Neuron (in vitro differentiated cells): ENCODE data around the gene EBLN2.

Source experiments
- H2AFZ ChIP-seq: one replicate; pipeline ENCODE4 v1.6.1; 2013; ENCODE audit warnings: low read depth, mild to moderate bottlenecking, inconsistent platforms, low read length, moderate library complexity
- H3K27me3 ChIP-seq: one replicate; pipeline ENCODE4 v1.6.1; 2013; ENCODE audit warnings: low read length; ENCODE audit not compliant: insufficient read depth
- H3K36me3 ChIP-seq: one replicate; pipeline ENCODE4 v1.6.1; 2013; ENCODE audit warnings: low read length; ENCODE audit not compliant: insufficient read depth
- H3K4me1 ChIP-seq: one replicate; pipeline ENCODE4 v1.6.1; 2013; ENCODE audit warnings: low read length; ENCODE audit not compliant: insufficient read depth
- H3K4me3 ChIP-seq: 2 replicates; pipeline ENCODE4 v1.5.1; 2013; ENCODE audit warnings: mild to moderate bottlenecking, low read length, moderate library complexity
- H3K9me3 ChIP-seq: one replicate; pipeline ENCODE4 v1.6.1; 2013; ENCODE audit warnings: low read length

Gene EBLN2

GRCh38 chr3:73070675-73071575 is 9.5 kb downstream of the EBLN2 start:
- Histone ChIP-seq H2AFZ (no peak overlapping the region), H3K36me3 (peaks cover 13% of the 10 kb centered on the region), H3K27me3 (no peaks in the 10 kb centered on the region), H3K4me3 (no peak overlapping the region), H3K4me1 (no peaks in the 10 kb centered on the region), H3K9me3 (no peaks in the 10 kb centered on the region)

- Histone ChIP-seq H2AFZ (no peak overlapping the region), H3K4me1 (no peaks in the 10 kb centered on the region), H3K9me3 (no peaks in the 10 kb centered on the region), H3K27me3 (no peaks in the 10 kb centered on the region), H3K36me3 (peaks cover 7% of the 10 kb centered on the region), H3K4me3 (no peak overlapping the region)
These were observed 10.5 kb downstream of the EBLN2 start for GRCh38 chr3:73071952-73072351.

- no peaks in the 10 kb centered on the region for H3K27me3 ChIP-seq
- H3K9me3 ChIP-seq = no peaks in the 10 kb centered on the region
- no peak overlapping the region for H2AFZ ChIP-seq
These were observed 11.2 kb downstream of the EBLN2 start for GRCh38 chr3:73072634-73073033.

GRCh38 chr3:73073091-73073707 is 11.7 kb downstream of the EBLN2 start:
- no peaks in the 10 kb centered on the region for H3K9me3 ChIP-seq
- H3K4me3 ChIP-seq = no peak overlapping the region
- no peaks in the 10 kb centered on the region for H3K27me3 ChIP-seq
- H3K4me1 ChIP-seq = no peaks in the 10 kb centered on the region
- no peak overlapping the region for H2AFZ ChIP-seq
- peaks cover 4% of the 10 kb centered on the region for H3K36me3 ChIP-seq

More at GRCh38 chr3:73072634-73073033, 11.2 kb downstream of the EBLN2 start:
- H3K4me3 ChIP-seq = no peak overlapping the region
- H3K4me1 ChIP-seq = no peaks in the 10 kb centered on the region
- peaks cover 4% of the 10 kb centered on the region for H3K36me3 ChIP-seq

- H3K4me3 ChIP-seq = no peak overlapping the region
- no peaks in the 10 kb centered on the region for H3K36me3 ChIP-seq
- H3K27me3 ChIP-seq = no peaks in the 10 kb centered on the region
- no peak overlapping the region for H2AFZ ChIP-seq
- H3K9me3 ChIP-seq = no peaks in the 10 kb centered on the region
- H3K4me1 ChIP-seq = no peaks in the 10 kb centered on the region
These were observed 13.3 kb downstream of the EBLN2 start for GRCh38 chr3:73074781-73075180.

- no peaks in the 10 kb centered on the region for H3K4me1 ChIP-seq
- no peak overlapping the region for H2AFZ ChIP-seq
- H3K4me3 ChIP-seq = no peak overlapping the region
- peaks cover 5% of the 10 kb centered on the region for H3K27me3 ChIP-seq
- H3K9me3 ChIP-seq = no peaks in the 10 kb centered on the region
- H3K36me3 ChIP-seq = no peaks in the 10 kb centered on the region
These were observed 18.9 kb downstream of the EBLN2 start for GRCh38 chr3:73080216-73080966.

- no peaks in the 10 kb centered on the region for H3K9me3 ChIP-seq
- no peaks in the 10 kb centered on the region for H3K4me1 ChIP-seq
- H3K4me3 ChIP-seq = no peak overlapping the region
- no peak overlapping the region for H2AFZ ChIP-seq
- H3K27me3 ChIP-seq = peaks cover 5% of the 10 kb centered on the region
- H3K36me3 ChIP-seq = no peaks in the 10 kb centered on the region
These were observed 19.7 kb downstream of the EBLN2 start for GRCh38 chr3:73081140-73081539.

- Histone ChIP-seq H3K9me3 (no peaks in the 10 kb centered on the region), H3K4me1 (no peaks in the 10 kb centered on the region), H3K4me3 (no peak overlapping the region), H2AFZ (no peak overlapping the region), H3K27me3 (peaks cover 5% of the 10 kb centered on the region), H3K36me3 (no peaks in the 10 kb centered on the region)
These were observed 22.7 kb downstream of the EBLN2 start for GRCh38 chr3:73084170-73084569.

GRCh38 chr3:73086071-73086494 is 24.6 kb downstream of the EBLN2 start:
- Histone ChIP-seq H2AFZ (no peak overlapping the region), H3K9me3 (no peaks in the 10 kb centered on the region), H3K4me1 (no peaks in the 10 kb centered on the region), H3K27me3 (peaks cover 7% of the 10 kb centered on the region), H3K4me3 (no peak overlapping the region), H3K36me3 (no peaks in the 10 kb centered on the region)

- no peak overlapping the region for H3K4me3 ChIP-seq
- H3K27me3 ChIP-seq = peaks cover 5% of the 10 kb centered on the region
- H3K4me1 ChIP-seq = no peaks in the 10 kb centered on the region
- H3K9me3 ChIP-seq = no peaks in the 10 kb centered on the region
- H2AFZ ChIP-seq = no peak overlapping the region
- no peaks in the 10 kb centered on the region for H3K36me3 ChIP-seq
These were observed 32.7 kb downstream of the EBLN2 start for GRCh38 chr3:73094129-73094528.

- Histone ChIP-seq H3K4me3 (no peak overlapping the region), H2AFZ (no peak overlapping the region), H3K36me3 (no peaks in the 10 kb centered on the region)
These were observed 33.5 kb downstream of the EBLN2 start for GRCh38 chr3:73094951-73095350.

GRCh38 chr3:73096169-73096568 is 34.7 kb downstream of the EBLN2 start:
- no peak overlapping the region for H2AFZ ChIP-seq
- no peak overlapping the region for H3K4me3 ChIP-seq
- no peaks in the 10 kb centered on the region for H3K36me3 ChIP-seq
- no peaks in the 10 kb centered on the region for H3K9me3 ChIP-seq
- peaks cover 3% of the 10 kb centered on the region for H3K27me3 ChIP-seq
- no peaks in the 10 kb centered on the region for H3K4me1 ChIP-seq

More at GRCh38 chr3:73094951-73095350, 33.5 kb downstream of the EBLN2 start:
- Histone ChIP-seq H3K4me1 (no peaks in the 10 kb centered on the region), H3K9me3 (no peaks in the 10 kb centered on the region), H3K27me3 (peaks cover 5% of the 10 kb centered on the region)

GRCh38 chr3:73098026-73098425 is 36.6 kb downstream of the EBLN2 start:
- Histone ChIP-seq H3K36me3 (no peaks in the 10 kb centered on the region), H2AFZ (no peak overlapping the region), H3K9me3 (no peaks in the 10 kb centered on the region), H3K4me1 (no peaks in the 10 kb centered on the region), H3K4me3 (no peak overlapping the region), H3K27me3 (peaks cover 3% of the 10 kb centered on the region)
